Measurements from ENCODE around the gene PCCA.

PCCA gene

DNA sequence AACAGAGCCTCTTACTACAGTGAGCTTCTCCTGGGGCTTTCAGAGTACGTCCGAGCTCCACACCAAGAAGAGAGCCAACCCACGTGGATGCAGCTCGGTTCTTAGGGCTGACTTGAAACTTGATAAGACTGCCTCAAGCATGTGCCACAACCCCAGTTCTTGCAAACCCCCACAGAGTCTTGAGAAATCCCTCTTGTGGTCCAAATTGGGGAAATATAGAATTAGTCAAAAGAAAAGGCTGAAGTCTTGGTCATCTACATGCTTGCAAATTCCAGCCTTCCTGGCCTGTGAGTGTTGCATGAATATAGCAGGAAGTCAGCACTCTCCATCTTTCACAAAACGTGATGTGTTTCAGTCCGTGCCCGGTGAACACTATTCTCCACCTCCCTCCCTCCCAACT lies 404.5 kb downstream of the PCCA start:
- H3K27ac ChIP-seq (ENCODE audit: low read length), result no peak overlapping the region
- no peaks in the 10 kb centered on the region for H4K20me1 ChIP-seq (ENCODE audit: insufficient read depth, low read length)
- H3K4me3 ChIP-seq (ENCODE audit: low read length), result no peak overlapping the region
- H3K9ac ChIP-seq (ENCODE audit: low read length), result no peak overlapping the region
- peaks cover 10% of the 10 kb centered on the region for H3K4me1 ChIP-seq (ENCODE audit: low read length)
- TF ChIP-seq EZH2phosphoT487 (IDR thresholded peaks at IDR 0.05; ENCODE audit: low read depth), result no peak
- TF ChIP-seq, protein P1, sequence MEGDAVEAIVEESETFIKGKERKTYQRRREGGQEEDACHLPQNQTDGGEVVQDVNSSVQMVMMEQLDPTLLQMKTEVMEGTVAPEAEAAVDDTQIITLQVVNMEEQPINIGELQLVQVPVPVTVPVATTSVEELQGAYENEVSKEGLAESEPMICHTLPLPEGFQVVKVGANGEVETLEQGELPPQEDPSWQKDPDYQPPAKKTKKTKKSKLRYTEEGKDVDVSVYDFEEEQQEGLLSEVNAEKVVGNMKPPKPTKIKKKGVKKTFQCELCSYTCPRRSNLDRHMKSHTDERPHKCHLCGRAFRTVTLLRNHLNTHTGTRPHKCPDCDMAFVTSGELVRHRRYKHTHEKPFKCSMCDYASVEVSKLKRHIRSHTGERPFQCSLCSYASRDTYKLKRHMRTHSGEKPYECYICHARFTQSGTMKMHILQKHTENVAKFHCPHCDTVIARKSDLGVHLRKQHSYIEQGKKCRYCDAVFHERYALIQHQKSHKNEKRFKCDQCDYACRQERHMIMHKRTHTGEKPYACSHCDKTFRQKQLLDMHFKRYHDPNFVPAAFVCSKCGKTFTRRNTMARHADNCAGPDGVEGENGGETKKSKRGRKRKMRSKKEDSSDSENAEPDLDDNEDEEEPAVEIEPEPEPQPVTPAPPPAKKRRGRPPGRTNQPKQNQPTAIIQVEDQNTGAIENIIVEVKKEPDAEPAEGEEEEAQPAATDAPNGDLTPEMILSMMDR (IDR thresholded peaks at IDR 0.05; ENCODE audit: low read depth, low read length), result no peak
- no peaks in the 10 kb centered on the region for H3K9me3 ChIP-seq (ENCODE audit: insufficient read depth, low read length)
- H2AFZ ChIP-seq (ENCODE audit: low read depth, low read length), result no peak overlapping the region
- no peaks in the 10 kb centered on the region for H3K36me3 ChIP-seq (replicated peaks; ENCODE audit: low read depth, low read length)
- H3K79me2 ChIP-seq (ENCODE audit: low read length), result no peaks in the 10 kb centered on the region
- no peak overlapping the region for H3K4me2 ChIP-seq (ENCODE audit: low read length)
- H3K27me3 ChIP-seq (ENCODE audit: low read depth, low read length), result no peaks in the 10 kb centered on the region

GRCh38 chr13:100495455-100495854 lies 406.6 kb downstream of the PCCA start:
- no peaks in the 10 kb centered on the region for H3K36me3 ChIP-seq (replicated peaks; ENCODE audit: low read depth, low read length)
- no peaks in the 10 kb centered on the region for H4K20me1 ChIP-seq (ENCODE audit: insufficient read depth, low read length)
- H3K4me3 ChIP-seq (ENCODE audit: low read length), result no peak overlapping the region
- TF ChIP-seq EZH2phosphoT487 (IDR thresholded peaks at IDR 0.05; ENCODE audit: low read depth), result no peak
- TF ChIP-seq, protein P1 (IDR thresholded peaks at IDR 0.05; ENCODE audit: low read depth, low read length), result no peak
- H3K9ac ChIP-seq (ENCODE audit: low read length), result no peak overlapping the region
- H3K4me2 ChIP-seq (ENCODE audit: low read length), result no peak overlapping the region
- H3K79me2 ChIP-seq (ENCODE audit: low read length), result no peaks in the 10 kb centered on the region
- no peak overlapping the region for H2AFZ ChIP-seq (ENCODE audit: low read depth, low read length)
- no peaks in the 10 kb centered on the region for H3K9me3 ChIP-seq (ENCODE audit: insufficient read depth, low read length)
- no peak overlapping the region for H3K27ac ChIP-seq (ENCODE audit: low read length)
- H3K4me1 ChIP-seq (ENCODE audit: low read length), result peaks cover 10% of the 10 kb centered on the region
- H3K27me3 ChIP-seq (ENCODE audit: low read depth, low read length), result no peaks in the 10 kb centered on the region

GRCh38 chr13:100497389-100497788 lies 408.5 kb downstream of the PCCA start:
- no peak overlapping the region for H3K27ac ChIP-seq (ENCODE audit: low read length)
- no peaks in the 10 kb centered on the region for H3K27me3 ChIP-seq (ENCODE audit: low read depth, low read length)
- H3K4me3 ChIP-seq (ENCODE audit: low read length), result no peak overlapping the region
- H2AFZ ChIP-seq (ENCODE audit: low read depth, low read length), result no peak overlapping the region
- no peaks in the 10 kb centered on the region for H3K4me1 ChIP-seq (ENCODE audit: low read length)
- no peaks in the 10 kb centered on the region for H3K36me3 ChIP-seq (replicated peaks; ENCODE audit: low read depth, low read length)
- no peaks in the 10 kb centered on the region for H4K20me1 ChIP-seq (ENCODE audit: insufficient read depth, low read length)
- H3K4me2 ChIP-seq (ENCODE audit: low read length), result no peak overlapping the region
- no peak overlapping the region for H3K9ac ChIP-seq (ENCODE audit: low read length)
- no peaks in the 10 kb centered on the region for H3K79me2 ChIP-seq (ENCODE audit: low read length)
- H3K9me3 ChIP-seq (ENCODE audit: insufficient read depth, low read length), result no peaks in the 10 kb centered on the region
- TF ChIP-seq, protein P1 (IDR thresholded peaks at IDR 0.05; ENCODE audit: low read depth, low read length), result no peak
- TF ChIP-seq EZH2phosphoT487 (IDR thresholded peaks at IDR 0.05; ENCODE audit: low read depth), result no peak

DNA sequence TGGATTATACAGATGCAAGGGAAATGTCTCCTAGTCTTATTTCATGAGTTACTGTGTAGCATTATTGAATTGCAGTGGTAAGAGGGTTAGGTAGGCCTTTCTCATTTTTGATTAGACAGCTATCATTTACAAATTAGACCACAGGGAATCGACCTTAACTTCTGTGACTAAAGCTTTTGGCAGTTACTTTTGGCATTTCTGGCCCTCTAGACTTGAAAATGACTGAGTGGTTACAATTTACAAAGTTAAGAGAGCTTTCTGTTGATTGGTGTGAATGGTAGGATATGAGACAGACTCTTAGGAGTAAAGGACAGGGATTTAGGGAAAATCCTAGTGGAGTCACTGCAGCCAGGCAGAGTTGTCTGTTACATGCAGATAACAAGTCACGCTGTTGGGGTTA lies 413.6 kb downstream of the PCCA start:
- no peaks in the 10 kb centered on the region for H3K79me2 ChIP-seq (ENCODE audit: low read length)
- TF ChIP-seq, protein P1 (IDR thresholded peaks at IDR 0.05; ENCODE audit: low read depth, low read length), result no peak
- no peak for TF ChIP-seq EZH2phosphoT487 (IDR thresholded peaks at IDR 0.05; ENCODE audit: low read depth)
- H3K4me2 ChIP-seq (ENCODE audit: low read length), result no peak overlapping the region
- H3K9me3 ChIP-seq (ENCODE audit: insufficient read depth, low read length), result no peaks in the 10 kb centered on the region
- no peak overlapping the region for H3K9ac ChIP-seq (ENCODE audit: low read length)
- no peaks in the 10 kb centered on the region for H4K20me1 ChIP-seq (ENCODE audit: insufficient read depth, low read length)
- H3K27ac ChIP-seq (ENCODE audit: low read length), result no peak overlapping the region
- H3K4me1 ChIP-seq (ENCODE audit: low read length), result peaks cover 21% of the 10 kb centered on the region
- no peak overlapping the region for H2AFZ ChIP-seq (ENCODE audit: low read depth, low read length)
- H3K27me3 ChIP-seq (ENCODE audit: low read depth, low read length), result no peaks in the 10 kb centered on the region
- H3K36me3 ChIP-seq (replicated peaks; ENCODE audit: low read depth, low read length), result no peaks in the 10 kb centered on the region
- no peak overlapping the region for H3K4me3 ChIP-seq (ENCODE audit: low read length)
